Hepatocyte (in vitro differentiated cells): ENCODE data around the gene TUT7. TPM values are rescaled to one million over a fixed set of nuclear protein-coding genes. Genes with fewer than 3 reads are reported as not detected.

ENCODE experiments used
- DNase-seq: peaks from one replicate; pipeline ENCODE4 v3.0.0-alpha.2; 2016; ENCODE audit warnings: low spot score
- H2AFZ ChIP-seq: fragments of 200-600 bp; sonication (generic); 2 replicates; pipeline ENCODE4 v1.6.0; 2016; ENCODE audit warnings: antibody characterized with exemption, mild to moderate bottlenecking
- H3K27ac ChIP-seq: fragments of 200-600 bp; sonication (generic); 2 replicates; pipeline ENCODE4 v1.5.1; 2016; ENCODE audit warnings: mild to moderate bottlenecking
- H3K27me3 ChIP-seq: fragments of 200-600 bp; sonication (generic); 2 replicates; pipeline ENCODE4 v1.6.1; 2016
- H3K36me3 ChIP-seq: fragments of 200-600 bp; sonication (generic); replicated peaks from 2 replicates; pipeline ENCODE4 v1.5.1; 2016; ENCODE audit warnings: low read depth; ENCODE audit not compliant: insufficient read depth
- H3K4me1 ChIP-seq: fragments of 200-600 bp; sonication (generic); 2 replicates; pipeline ENCODE4 v1.5.1; 2016; ENCODE audit warnings: mild to moderate bottlenecking, moderate library complexity; ENCODE audit not compliant: insufficient read depth
- H3K4me2 ChIP-seq: fragments of 200-600 bp; sonication (generic); 2 replicates; pipeline ENCODE4 v1.6.0; 2016
- H3K4me3 ChIP-seq: fragments of 200-600 bp; sonication (generic); 2 replicates; pipeline ENCODE4 v1.5.1; 2016; ENCODE audit warnings: mild to moderate bottlenecking
- H3K79me2 ChIP-seq: fragments of 200-600 bp; sonication (generic); 2 replicates; pipeline ENCODE4 v1.6.0; 2017; ENCODE audit warnings: mild to moderate bottlenecking
- H3K9me2 ChIP-seq: fragments of 200-600 bp; sonication (generic); replicated peaks from 2 replicates; pipeline ENCODE4 v1.6.0; 2017; ENCODE audit warnings: mild to moderate bottlenecking; ENCODE audit not compliant: insufficient read depth
- H3K9me3 ChIP-seq: fragments of 200-600 bp; sonication (generic); 2 replicates; pipeline ENCODE4 v1.5.1; 2016; ENCODE audit warnings: low read depth, mild to moderate bottlenecking
- H4K20me1 ChIP-seq: fragments of 200-600 bp; sonication (generic); 2 replicates; pipeline ENCODE4 v1.6.0; 2016; ENCODE audit warnings: mild to moderate bottlenecking; ENCODE audit not compliant: insufficient read depth, poor library complexity, severe bottlenecking
- CTCF ChIP-seq: fragments of 200-600 bp; sonication (generic); IDR thresholded peaks from 2 replicates; pipeline ENCODE4 v1.5.1; 2016; ENCODE audit warnings: antibody characterized with exemption, mild to moderate bottlenecking; ENCODE audit not compliant: poor library complexity
- EZH2 ChIP-seq: fragments of 200-600 bp; sonication (generic); IDR thresholded peaks from 2 replicates; pipeline ENCODE4 v1.6.1; 2016; ENCODE audit warnings: antibody characterized with exemption, mild to moderate bottlenecking, borderline replicate concordance
- EZH2phosphoT487 ChIP-seq: fragments of 200-600 bp; sonication (generic); IDR thresholded peaks from one replicate; pipeline ENCODE4 v1.6.1; 2018; ENCODE audit warnings: antibody characterized with exemption, mild to moderate bottlenecking, low read depth, moderate library complexity; ENCODE audit not compliant: unreplicated experiment, severe bottlenecking
- WGBS: methylation state at CpG from one replicate; pipeline ENCODE4 v1.1.6; 2016; ENCODE audit warnings: low lambda C conversion rate; ENCODE audit errors: missing lambda C conversion rate; 5-methylcytosine and 5-hydroxymethylcytosine counted together
- polyA plus RNA-seq: library from polyadenylated mRNA; unstranded; fragments of >200 nt; fragmentation: Nextera tagmentation; extraction: Ambion mirVana; gene quantifications from 2 replicates; pipeline ENCODE4 v1.2.1, GENCODE V29; 2016
- total RNA-seq: library from RNA; depleted of rRNA; stranded (reverse); fragments of >200 nt; gene quantifications from 2 replicates; pipeline ENCODE4 v1.2.3, GENCODE V29; 2014

TUT7 gene
- total and polyA plus RNA-seq, 2 experiments from 2014 or later: 21.5 to 33.1 TPM

GRCh38 chr9:86330186-86330585, 24.0 kb downstream of the TUT7 start:
- H3K36me3 ChIP-seq: peaks cover 4% of the 10 kb centered on the region

GRCh38 chr9:86329649-86330048, 24.6 kb downstream of the TUT7 start:
- Histone ChIP-seq H3K4me1 (no peaks in the 10 kb centered on the region), H3K36me3 (peaks cover 4% of the 10 kb centered on the region), H3K27ac (no peak overlapping the region), H3K9me2 (no peaks in the 10 kb centered on the region), H3K79me2 (no peaks in the 10 kb centered on the region), H3K27me3 (no peaks in the 10 kb centered on the region), H3K9me3 (no peaks in the 10 kb centered on the region), H3K4me3 (no peak overlapping the region), H4K20me1 (no peaks in the 10 kb centered on the region), H2AFZ (no peak overlapping the region), H3K4me2 (no peak overlapping the region)
- TF ChIP-seq EZH2 (no peak), EZH2phosphoT487 (no peak), CTCF (no peak)
- WGBS: 94% methylated on average over 1 of the region's 1 CpG
- no peak for DNase-seq

More at GRCh38 chr9:86330186-86330585, 24.0 kb downstream of the TUT7 start:
- Histone ChIP-seq H3K27me3 (no peaks in the 10 kb centered on the region), H3K4me1 (no peaks in the 10 kb centered on the region), H2AFZ (no peak overlapping the region), H3K79me2 (no peaks in the 10 kb centered on the region), H3K9me3 (no peaks in the 10 kb centered on the region), H3K9me2 (no peaks in the 10 kb centered on the region), H3K4me2 (no peak overlapping the region), H3K4me3 (no peak overlapping the region), H4K20me1 (no peaks in the 10 kb centered on the region), H3K27ac (no peak overlapping the region)
- 87% methylated on average over 5 of the region's 5 CpGs for WGBS
- TF ChIP-seq CTCF (no peak), EZH2phosphoT487 (no peak), EZH2 (no peak)
- DNase-seq: no peak

GRCh38 chr9:86328156-86328555, 26.1 kb downstream of the TUT7 start:
- Histone ChIP-seq H3K36me3 (no peaks in the 10 kb centered on the region), H3K4me3 (no peak overlapping the region), H3K27me3 (no peaks in the 10 kb centered on the region), H3K4me2 (no peak overlapping the region), H3K4me1 (no peaks in the 10 kb centered on the region), H3K27ac (no peak overlapping the region), H4K20me1 (no peaks in the 10 kb centered on the region), H3K9me2 (no peaks in the 10 kb centered on the region), H2AFZ (no peak overlapping the region), H3K9me3 (no peaks in the 10 kb centered on the region), H3K79me2 (no peaks in the 10 kb centered on the region)
- 62% methylated on average over 4 of the region's 4 CpGs for WGBS
- DNase-seq: no peak
- TF ChIP-seq EZH2phosphoT487 (no peak), CTCF (no peak), EZH2 (no peak)

GRCh38 chr9:86326536-86326935, 27.7 kb downstream of the TUT7 start:
- H3K9me3 ChIP-seq: no peaks in the 10 kb centered on the region
- no peak overlapping the region for H3K27ac ChIP-seq
- no peaks in the 10 kb centered on the region for H3K36me3 ChIP-seq
- TF ChIP-seq EZH2phosphoT487: no peak
- TF ChIP-seq EZH2: no peak
- TF ChIP-seq CTCF: no peak
- H3K27me3 ChIP-seq: no peaks in the 10 kb centered on the region
- no peaks in the 10 kb centered on the region for H4K20me1 ChIP-seq
- no peak overlapping the region for H3K4me3 ChIP-seq
- 84% methylated on average over 3 of the region's 3 CpGs for WGBS
- DNase-seq: no peak
- H3K79me2 ChIP-seq: no peaks in the 10 kb centered on the region
- H3K9me2 ChIP-seq: no peaks in the 10 kb centered on the region
- no peak overlapping the region for H2AFZ ChIP-seq
- no peaks in the 10 kb centered on the region for H3K4me1 ChIP-seq
- H3K4me2 ChIP-seq: no peak overlapping the region
